Measurements from ENCODE around the gene ARF1.

Gene ARF1

GRCh38 chr1:228059634-228060457 is 22.7 kb upstream of the ARF1 start:
- no peak overlapping the region for H3K27ac ChIP-seq
- peak; percentile 5 for DNase-seq (ENCODE audit: low read depth, low spot score)

GRCh38 chr1:228060458-228061190 is 21.9 kb upstream of the ARF1 start:
- Histone ChIP-seq H3K9ac (ENCODE audit: insufficient read length) (no peak overlapping the region), H3K9me3 (ENCODE audit: low read depth, low read length) (no peaks in the 10 kb centered on the region), H3K27ac (no peak overlapping the region), H3K36me3 (ENCODE audit: insufficient read depth, low read length) (no peaks in the 10 kb centered on the region), H3K4me3 (peak overlapping the region; percentile 71)
- DNase-seq (ENCODE audit: low read depth, low spot score), result no peak
- TF ChIP-seq EZH2 (IDR thresholded peaks at IDR 0.05) (no peak), FOXP2 (optimal IDR thresholded peaks at IDR 0.05; ENCODE audit: control extremely low read depth, extremely low read length, insufficient read depth) (no peak), POLR2AphosphoS5 (IDR thresholded peaks at IDR 0.05; ENCODE audit: borderline replicate concordance, low read depth, low read length) (no peak)

More at GRCh38 chr1:228059634-228060457, 22.7 kb upstream of the ARF1 start:
- Histone ChIP-seq H3K4me3 (peak overlapping the region; percentile 71), H3K9me3 (ENCODE audit: low read depth, low read length) (no peaks in the 10 kb centered on the region), H3K36me3 (ENCODE audit: insufficient read depth, low read length) (no peaks in the 10 kb centered on the region), H3K9ac (ENCODE audit: insufficient read length) (no peak overlapping the region)
- TF ChIP-seq EZH2 (IDR thresholded peaks at IDR 0.05), result no peak
- TF ChIP-seq FOXP2 (optimal IDR thresholded peaks at IDR 0.05; ENCODE audit: control extremely low read depth, extremely low read length, insufficient read depth), result no peak
- TF ChIP-seq POLR2AphosphoS5 (IDR thresholded peaks at IDR 0.05; ENCODE audit: borderline replicate concordance, low read depth, low read length), result no peak

- H3K36me3 ChIP-seq (ENCODE audit: insufficient read depth, low read length), result no peaks in the 10 kb centered on the region
- H3K9ac ChIP-seq (ENCODE audit: insufficient read length), result no peak overlapping the region
- TF ChIP-seq EZH2 (IDR thresholded peaks at IDR 0.05), result no peak
- TF ChIP-seq FOXP2 (optimal IDR thresholded peaks at IDR 0.05; ENCODE audit: control extremely low read depth, extremely low read length, insufficient read depth), result no peak
- no peak for TF ChIP-seq POLR2AphosphoS5 (IDR thresholded peaks at IDR 0.05; ENCODE audit: borderline replicate concordance, low read depth, low read length)
- no peak overlapping the region for H3K27ac ChIP-seq
- H3K4me3 ChIP-seq, result no peak overlapping the region
- H3K9me3 ChIP-seq (ENCODE audit: low read depth, low read length), result no peaks in the 10 kb centered on the region
- no peak for DNase-seq (ENCODE audit: low read depth, low spot score)
Observed at GRCh38 chr1:228061411-228062084, 21.0 kb upstream of the ARF1 start.

- TF ChIP-seq POLR2AphosphoS5 (IDR thresholded peaks at IDR 0.05; ENCODE audit: borderline replicate concordance, low read depth, low read length) (no peak), FOXP2 (optimal IDR thresholded peaks at IDR 0.05; ENCODE audit: control extremely low read depth, extremely low read length, insufficient read depth) (no peak), EZH2 (IDR thresholded peaks at IDR 0.05) (no peak)
- Histone ChIP-seq H3K4me3 (no peak overlapping the region), H3K9ac (ENCODE audit: insufficient read length) (no peak overlapping the region), H3K36me3 (ENCODE audit: insufficient read depth, low read length) (no peaks in the 10 kb centered on the region), H3K27ac (no peak overlapping the region), H3K9me3 (ENCODE audit: low read depth, low read length) (no peaks in the 10 kb centered on the region)
- no peak for DNase-seq (ENCODE audit: low read depth, low spot score)
Observed at GRCh38 chr1:228062085-228062791, 20.3 kb upstream of the ARF1 start.

- TF ChIP-seq FOXP2 (optimal IDR thresholded peaks at IDR 0.05; ENCODE audit: control extremely low read depth, extremely low read length, insufficient read depth) (no peak), EZH2 (IDR thresholded peaks at IDR 0.05) (no peak), POLR2AphosphoS5 (IDR thresholded peaks at IDR 0.05; ENCODE audit: borderline replicate concordance, low read depth, low read length) (no peak)
- no peak for DNase-seq (ENCODE audit: low read depth, low spot score)
- H3K27ac ChIP-seq, result no peak overlapping the region
Observed at GRCh38 chr1:228062812-228063211, 19.7 kb upstream of the ARF1 start.

GRCh38 chr1:228063251-228064191 is 19.0 kb upstream of the ARF1 start:
- Histone ChIP-seq H3K9ac (ENCODE audit: insufficient read length) (no peak overlapping the region), H3K4me3 (no peak overlapping the region), H3K36me3 (ENCODE audit: insufficient read depth, low read length) (no peaks in the 10 kb centered on the region), H3K9me3 (ENCODE audit: low read depth, low read length) (no peaks in the 10 kb centered on the region), H3K27ac (no peak overlapping the region)
- no peak for DNase-seq (ENCODE audit: low read depth, low spot score)
- TF ChIP-seq POLR2AphosphoS5 (IDR thresholded peaks at IDR 0.05; ENCODE audit: borderline replicate concordance, low read depth, low read length) (no peak), EZH2 (IDR thresholded peaks at IDR 0.05) (no peak), FOXP2 (optimal IDR thresholded peaks at IDR 0.05; ENCODE audit: control extremely low read depth, extremely low read length, insufficient read depth) (no peak)

More at GRCh38 chr1:228062812-228063211, 19.7 kb upstream of the ARF1 start:
- H3K9ac ChIP-seq (ENCODE audit: insufficient read length), result no peak overlapping the region
- no peaks in the 10 kb centered on the region for H3K9me3 ChIP-seq (ENCODE audit: low read depth, low read length)
- no peak overlapping the region for H3K4me3 ChIP-seq
- no peaks in the 10 kb centered on the region for H3K36me3 ChIP-seq (ENCODE audit: insufficient read depth, low read length)

- H3K36me3 ChIP-seq (ENCODE audit: insufficient read depth, low read length), result no peaks in the 10 kb centered on the region
- H3K9ac ChIP-seq (ENCODE audit: insufficient read length), result no peak overlapping the region
- TF ChIP-seq EZH2 (IDR thresholded peaks at IDR 0.05) (no peak), FOXP2 (optimal IDR thresholded peaks at IDR 0.05; ENCODE audit: control extremely low read depth, extremely low read length, insufficient read depth) (no peak), POLR2AphosphoS5 (IDR thresholded peaks at IDR 0.05; ENCODE audit: borderline replicate concordance, low read depth, low read length) (no peak)
- H3K9me3 ChIP-seq (ENCODE audit: low read depth, low read length), result no peaks in the 10 kb centered on the region
- no peak overlapping the region for H3K27ac ChIP-seq
- H3K4me3 ChIP-seq, result no peak overlapping the region
- DNase-seq (ENCODE audit: low read depth, low spot score), result no peak
Observed at GRCh38 chr1:228064296-228064695, 18.2 kb upstream of the ARF1 start.
